ENCODE measurements around the gene TCN2.
"Not testable (repeated sequence)": the region's sequence is repeated elsewhere in the genome, so short reads cannot be mapped to it uniquely, and the experiment has no call there.

TCN2 gene

GRCh38 chr22:30564045-30564760, 42.8 kb upstream of the TCN2 start:
- H3K36me3 Mint-ChIP-seq (ENCODE audit: low read depth): no peaks in the 10 kb centered on the region
- DNase-seq: no peak
- H3K27ac Mint-ChIP-seq: no peak overlapping the region
- no peaks in the 10 kb centered on the region for H3K9me3 Mint-ChIP-seq
- no peak for TF ChIP-seq CTCF (IDR thresholded peaks at IDR 0.05)
- no peak overlapping the region for H3K4me3 Mint-ChIP-seq
- peaks cover 25% of the 10 kb centered on the region for H3K4me1 Mint-ChIP-seq
- H3K27me3 Mint-ChIP-seq (ENCODE audit: low read depth, poor library complexity): peaks cover 17% of the 10 kb centered on the region

- no peak overlapping the region for H3K4me3 Mint-ChIP-seq
- TF ChIP-seq CTCF (IDR thresholded peaks at IDR 0.05): no peak
- no peaks in the 10 kb centered on the region for H3K9me3 Mint-ChIP-seq
- H3K27ac Mint-ChIP-seq: no peak overlapping the region
- peaks cover 22% of the 10 kb centered on the region for H3K4me1 Mint-ChIP-seq
- no peaks in the 10 kb centered on the region for H3K36me3 Mint-ChIP-seq (ENCODE audit: low read depth)
- no peak for DNase-seq
- H3K27me3 Mint-ChIP-seq (ENCODE audit: low read depth, poor library complexity): peaks cover 20% of the 10 kb centered on the region
These were observed 42.2 kb upstream of the TCN2 start for GRCh38 chr22:30564761-30565119.

GRCh38 chr22:30565341-30565740, 41.6 kb upstream of the TCN2 start:
- no peaks in the 10 kb centered on the region for H3K36me3 Mint-ChIP-seq (ENCODE audit: low read depth)
- H3K4me3 Mint-ChIP-seq: no peak overlapping the region
- no peak for DNase-seq
- no peak for TF ChIP-seq CTCF (IDR thresholded peaks at IDR 0.05)
- no peaks in the 10 kb centered on the region for H3K9me3 Mint-ChIP-seq
- H3K27ac Mint-ChIP-seq: no peak overlapping the region
- H3K4me1 Mint-ChIP-seq: peaks cover 19% of the 10 kb centered on the region
- peaks cover 20% of the 10 kb centered on the region for H3K27me3 Mint-ChIP-seq (ENCODE audit: low read depth, poor library complexity)

GRCh38 chr22:30566125-30566524, 40.8 kb upstream of the TCN2 start:
- peaks cover 19% of the 10 kb centered on the region for H3K4me1 Mint-ChIP-seq
- no peaks in the 10 kb centered on the region for H3K9me3 Mint-ChIP-seq
- DNase-seq: no peak
- H3K36me3 Mint-ChIP-seq (ENCODE audit: low read depth): no peaks in the 10 kb centered on the region
- peak overlapping the region; percentile 51 for H3K27ac Mint-ChIP-seq
- no peak overlapping the region for H3K4me3 Mint-ChIP-seq
- TF ChIP-seq CTCF (IDR thresholded peaks at IDR 0.05): no peak
- H3K27me3 Mint-ChIP-seq (ENCODE audit: low read depth, poor library complexity): peaks cover 15% of the 10 kb centered on the region

- H3K9me3 Mint-ChIP-seq; DNase-seq; H3K4me3 Mint-ChIP-seq; H3K36me3 Mint-ChIP-seq (ENCODE audit: low read depth); H3K27ac Mint-ChIP-seq: not testable (repeated sequence)
- H3K27me3 Mint-ChIP-seq (ENCODE audit: low read depth, poor library complexity): peaks cover 20% of the 10 kb centered on the region
- peaks cover 12% of the 10 kb centered on the region for H3K4me1 Mint-ChIP-seq
These were observed 39.7 kb upstream of the TCN2 start for GRCh38 chr22:30567277-30567676.

GRCh38 chr22:30568137-30568805, 38.7 kb upstream of the TCN2 start:
- no peak for TF ChIP-seq CTCF (IDR thresholded peaks at IDR 0.05)

More at GRCh38 chr22:30568137-30568805, 38.7 kb upstream of the TCN2 start:
- peaks cover 27% of the 10 kb centered on the region for H3K27me3 Mint-ChIP-seq (ENCODE audit: low read depth, poor library complexity)
- no peak for DNase-seq
- no peaks in the 10 kb centered on the region for H3K9me3 Mint-ChIP-seq
- H3K4me3 Mint-ChIP-seq: no peak overlapping the region
- H3K27ac Mint-ChIP-seq: no peak overlapping the region
- no peaks in the 10 kb centered on the region for H3K36me3 Mint-ChIP-seq (ENCODE audit: low read depth)
- peaks cover 14% of the 10 kb centered on the region for H3K4me1 Mint-ChIP-seq
